ENCODE results near the gene PITPNM3. TPM values are rescaled to one million over a fixed set of nuclear protein-coding genes. Genes with fewer than 3 reads are reported as not detected.

The PITPNM3 gene
- total RNA-seq, 2 experiments from 2014 or later, result 0.38 to 0.67 TPM

- Mint-ChIP-seq H3K36me3 (ENCODE audit: low read depth) (no peaks in the 10 kb centered on the region), H3K27ac (peak within 1 kb of the TSS; percentile 92), H3K4me1 (ENCODE audit: low read depth) (peaks cover 11% of the 10 kb centered on the region), H3K4me3 (peak within 1 kb of the TSS; percentile 97), H3K27me3 (ENCODE audit: low read depth) (peaks cover 5% of the 10 kb centered on the region), H3K9me3 (no peaks in the 10 kb centered on the region)
- intact Hi-C loops (cut with micrococcal nuclease), result loop anchor here (2.0 to 5.0 kb wide), 2 partner anchors 568 to 859 kb away; partner anchors contain the start of genes NLRP1 and RNASEK
- peak; percentile 98 for DNase-seq
- CTCF ChIA-PET, result interaction anchor here (3.0 kb wide), 1 partner anchor 29 kb away, joined by 10 read pairs; no protein-coding TSS in a partner anchor
Observed at GRCh38 chr17:6443692-6444570, 112.4 kb downstream of the PITPNM3 start, which contains the start of gene PIMREG. TSS of gene PIMREG (plus strand) at chr17:6444455. CDS start at chr17:6445111, 656 bp downstream.

DNA sequence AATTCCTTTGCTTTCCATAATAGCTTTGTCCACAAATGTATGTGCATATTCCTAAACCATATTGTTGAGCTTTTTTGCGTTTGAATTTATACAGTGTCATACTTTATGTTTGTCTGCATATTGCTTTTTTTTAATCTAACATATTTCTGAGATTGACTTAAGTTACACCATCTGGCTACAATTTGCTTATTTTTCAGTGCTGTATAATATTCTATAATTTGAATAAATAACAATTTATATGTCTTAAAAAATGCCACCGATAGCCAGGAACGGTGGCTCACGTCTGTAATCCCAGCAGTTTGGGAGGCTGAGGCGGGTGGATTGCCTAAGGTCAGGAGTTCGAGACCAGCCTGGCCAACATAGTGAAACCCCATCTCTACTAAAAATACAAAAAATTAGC lies 113.6 kb downstream of the PITPNM3 start:
- CTCF ChIA-PET, result interaction anchor here (3.0 kb wide), 1 partner anchor 30 kb away, joined by 10 read pairs; no protein-coding TSS in a partner anchor
- peaks cover 5% of the 10 kb centered on the region for H3K27me3 Mint-ChIP-seq (ENCODE audit: low read depth)
- H3K4me1 Mint-ChIP-seq (ENCODE audit: low read depth), result peaks cover 11% of the 10 kb centered on the region
- no peaks in the 10 kb centered on the region for H3K36me3 Mint-ChIP-seq (ENCODE audit: low read depth)
- H3K9me3 Mint-ChIP-seq, result no peaks in the 10 kb centered on the region
- H3K27ac Mint-ChIP-seq, result no peak overlapping the region
- DNase-seq, result no peak
- H3K4me3 Mint-ChIP-seq, result no peak overlapping the region
- intact Hi-C loops (cut with micrococcal nuclease), result loop anchor here (2.0 to 5.0 kb wide), 2 partner anchors 570 to 858 kb away; partner anchors contain the start of genes NLRP1 and RNASEK

DNA sequence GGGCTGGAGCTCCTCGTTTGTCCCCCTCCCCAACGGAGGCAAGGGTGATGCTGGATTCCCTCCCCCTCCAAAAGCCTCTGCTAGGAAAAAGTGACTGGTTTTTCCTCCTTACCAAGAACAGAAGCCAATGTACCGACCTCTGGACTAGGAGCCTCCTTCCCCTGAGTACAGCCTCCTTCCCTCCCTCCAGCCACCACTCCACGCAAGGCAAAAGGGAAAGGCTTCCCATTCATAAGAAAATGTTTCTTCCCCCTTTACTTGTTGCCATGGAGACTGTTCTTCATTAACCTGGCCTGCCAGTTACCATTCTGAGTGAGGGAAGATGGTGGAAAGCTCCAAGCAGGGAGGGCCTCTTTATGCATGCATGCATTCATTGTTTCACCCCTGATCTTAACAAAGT lies 116.4 kb downstream of the PITPNM3 start:
- H3K27me3 Mint-ChIP-seq (ENCODE audit: low read depth), result peaks cover 10% of the 10 kb centered on the region
- H3K36me3 Mint-ChIP-seq (ENCODE audit: low read depth), result no peaks in the 10 kb centered on the region
- intact Hi-C loops (cut with micrococcal nuclease), result loop anchor here (5.0 kb wide), 1 partner anchor 572 kb away; the partner anchor contains the start of gene RNASEK
- peaks cover 13% of the 10 kb centered on the region for H3K4me1 Mint-ChIP-seq (ENCODE audit: low read depth)
- no peak overlapping the region for H3K27ac Mint-ChIP-seq
- DNase-seq, result no peak
- H3K4me3 Mint-ChIP-seq, result no peak overlapping the region
- no peaks in the 10 kb centered on the region for H3K9me3 Mint-ChIP-seq
- CTCF ChIA-PET, result no interaction called here

GRCh38 chr17:6437956-6438355 lies 118.4 kb downstream of the PITPNM3 start:
- Mint-ChIP-seq H3K36me3 (ENCODE audit: low read depth) (no peaks in the 10 kb centered on the region), H3K4me3 (no peak overlapping the region), H3K9me3 (no peaks in the 10 kb centered on the region), H3K27me3 (ENCODE audit: low read depth) (peaks cover 7% of the 10 kb centered on the region), H3K4me1 (ENCODE audit: low read depth) (peaks cover 2% of the 10 kb centered on the region), H3K27ac (no peak overlapping the region)
- intact Hi-C loops (cut with micrococcal nuclease), result no loop called here
- CTCF ChIA-PET, result no interaction called here
- DNase-seq, result no peak

GRCh38 chr17:6437466-6437865 lies 118.9 kb downstream of the PITPNM3 start:
- Mint-ChIP-seq H3K4me1 (ENCODE audit: low read depth) (peaks cover 2% of the 10 kb centered on the region), H3K27ac (no peak overlapping the region), H3K4me3 (no peak overlapping the region), H3K27me3 (ENCODE audit: low read depth) (peaks cover 7% of the 10 kb centered on the region), H3K36me3 (ENCODE audit: low read depth) (no peaks in the 10 kb centered on the region), H3K9me3 (no peaks in the 10 kb centered on the region)
- CTCF ChIA-PET, result no interaction called here
- intact Hi-C loops (cut with micrococcal nuclease), result no loop called here
- DNase-seq, result no peak

- CTCF ChIA-PET, result interaction anchor here (0.5 to 1.6 kb wide), 9 partner anchors 12 to 909 kb away, joined by 3 to 5 read pairs (median 3); no protein-coding TSS in a partner anchor
- H3K27ac Mint-ChIP-seq, result no peak overlapping the region
- intact Hi-C loops (cut with micrococcal nuclease), result no loop called here
- H3K9me3 Mint-ChIP-seq, result peaks cover 5% of the 10 kb centered on the region
- no peak overlapping the region for H3K4me3 Mint-ChIP-seq
- H3K27me3 Mint-ChIP-seq (ENCODE audit: low read depth), result peaks cover 7% of the 10 kb centered on the region
- no peaks in the 10 kb centered on the region for H3K36me3 Mint-ChIP-seq (ENCODE audit: low read depth)
- peaks cover 2% of the 10 kb centered on the region for H3K4me1 Mint-ChIP-seq (ENCODE audit: low read depth)
- DNase-seq, result peak; percentile 66
Observed at GRCh38 chr17:6435968-6436367, 120.4 kb downstream of the PITPNM3 start.

GRCh38 chr17:6435051-6435450 lies 121.3 kb downstream of the PITPNM3 start, which contains the start of gene AIPL1:
TSS of gene AIPL1 (minus strand) at chr17:6435121. CDS start at chr17:6435104, 17 bp downstream.
- H3K4me3 Mint-ChIP-seq, result no peak within 1 kb of the TSS
- peaks cover 2% of the 10 kb centered on the region for H3K4me1 Mint-ChIP-seq (ENCODE audit: low read depth)
- H3K36me3 Mint-ChIP-seq (ENCODE audit: low read depth), result peaks cover 1% of the 10 kb centered on the region
- intact Hi-C loops (cut with micrococcal nuclease), result no loop called here
- no peak within 1 kb of the TSS for H3K27ac Mint-ChIP-seq
- no peak for DNase-seq
- peaks cover 9% of the 10 kb centered on the region for H3K9me3 Mint-ChIP-seq
- peaks cover 7% of the 10 kb centered on the region for H3K27me3 Mint-ChIP-seq (ENCODE audit: low read depth)
- CTCF ChIA-PET, result interaction anchor here (1.0 to 1.6 kb wide), 2 partner anchors 11 to 853 kb away, joined by 3 to 5 read pairs; no protein-coding TSS in a partner anchor

DNA sequence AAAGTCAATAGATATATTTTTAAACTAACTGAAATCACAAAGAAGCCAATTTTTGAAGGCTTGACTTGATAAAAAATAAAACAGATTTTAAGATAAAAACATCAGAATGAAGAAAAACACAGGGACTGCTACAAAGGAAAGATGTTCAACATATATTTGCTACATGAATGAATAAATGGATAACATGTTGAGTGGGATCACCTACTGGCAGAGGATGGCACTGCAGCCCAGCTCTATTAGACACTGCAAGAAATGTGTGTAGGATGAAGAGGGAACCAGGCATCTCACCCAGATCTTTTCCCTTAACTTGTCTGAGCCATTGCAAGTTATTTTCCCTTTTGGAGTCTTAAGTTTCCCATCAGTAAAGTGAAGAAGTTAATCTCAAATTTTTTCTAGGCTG lies 125.6 kb downstream of the PITPNM3 start:
- DNase-seq, result no peak

DNA sequence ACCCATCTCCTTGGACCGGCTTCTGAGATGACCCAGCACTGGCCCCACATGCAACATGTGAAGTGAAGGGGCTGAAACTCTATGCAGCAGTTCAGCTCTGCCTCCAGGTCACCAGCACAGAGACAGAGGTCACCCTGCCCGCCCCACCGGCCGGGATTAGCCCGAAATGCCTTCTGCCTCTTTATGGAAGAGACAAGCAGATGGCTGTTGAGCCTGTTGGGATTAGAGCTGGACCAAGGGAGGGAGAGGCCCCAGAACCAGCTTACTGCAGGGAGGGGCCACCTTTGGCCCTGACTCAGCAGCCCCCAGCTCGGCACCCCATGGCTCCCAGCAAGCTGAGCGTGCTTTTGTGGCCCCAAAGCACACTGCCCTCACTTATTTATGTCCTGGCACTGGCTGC lies 127.1 kb downstream of the PITPNM3 start:
- Mint-ChIP-seq H3K27ac (no peak overlapping the region), H3K9me3 (peaks cover 12% of the 10 kb centered on the region), H3K4me3 (no peak overlapping the region), H3K4me1 (ENCODE audit: low read depth) (peaks cover 16% of the 10 kb centered on the region), H3K36me3 (ENCODE audit: low read depth) (peaks cover 3% of the 10 kb centered on the region), H3K27me3 (ENCODE audit: low read depth) (no peaks in the 10 kb centered on the region)
- intact Hi-C loops (cut with micrococcal nuclease), result loop anchor here (5.0 kb wide), 1 partner anchor 362 kb away; no protein-coding TSS in a partner anchor
- CTCF ChIA-PET, result interaction anchor here (0.5 to 1.4 kb wide), 3 partner anchors 8 to 841 kb away, joined by 3 to 6 read pairs (median 6); no protein-coding TSS in a partner anchor
- no peak for DNase-seq

More for the DNA sequence above, 125.6 kb downstream of the PITPNM3 start:
- Mint-ChIP-seq H3K36me3 (ENCODE audit: low read depth) (peaks cover 3% of the 10 kb centered on the region), H3K27me3 (ENCODE audit: low read depth) (no peaks in the 10 kb centered on the region), H3K4me3 (no peak overlapping the region), H3K4me1 (ENCODE audit: low read depth) (peaks cover 16% of the 10 kb centered on the region), H3K27ac (no peak overlapping the region), H3K9me3 (peaks cover 12% of the 10 kb centered on the region)
- CTCF ChIA-PET, result interaction anchor here (0.9 kb wide), 1 partner anchor 11 kb away, joined by 5 read pairs; no protein-coding TSS in a partner anchor
- intact Hi-C loops (cut with micrococcal nuclease), result no loop called here

DNA sequence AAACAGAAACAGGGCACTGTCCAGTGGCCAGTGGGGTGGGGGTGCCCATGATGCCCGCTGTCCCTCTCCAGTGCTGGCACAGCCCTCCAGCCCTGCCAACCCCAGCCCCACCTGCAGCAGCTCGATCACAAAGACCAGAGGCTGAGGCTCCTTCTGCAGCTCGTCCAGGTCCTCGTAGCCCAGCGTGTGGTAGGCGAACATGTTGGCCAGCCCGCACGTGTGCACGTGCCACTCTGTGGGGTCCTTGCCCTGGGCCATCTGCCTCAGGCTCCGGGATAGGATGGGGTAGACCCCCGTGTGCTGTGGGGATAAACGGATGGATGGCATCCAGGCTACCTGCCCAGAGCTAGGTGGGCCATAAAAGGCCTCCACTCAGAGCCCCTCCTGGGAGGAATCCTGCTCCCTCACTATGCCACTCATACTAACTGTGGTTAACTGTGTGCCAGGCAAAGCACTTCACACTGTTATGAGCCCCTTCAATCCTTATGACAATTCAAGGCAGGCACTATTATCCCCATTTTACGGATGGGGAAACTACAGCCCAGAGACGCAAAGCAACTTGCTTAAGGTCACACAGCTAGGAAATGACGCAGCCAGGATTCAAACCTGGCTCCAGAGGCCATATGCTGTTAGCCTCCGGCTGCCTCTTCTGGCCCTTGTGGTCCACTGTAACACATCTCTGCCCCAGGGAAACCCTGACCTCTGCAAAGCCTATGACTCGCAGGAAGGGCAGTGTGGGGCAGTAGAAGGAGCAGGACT lies 128.0 kb downstream of the PITPNM3 start:
- Mint-ChIP-seq H3K36me3 (ENCODE audit: low read depth) (peaks cover 3% of the 10 kb centered on the region), H3K27ac (no peak overlapping the region), H3K9me3 (peaks cover 12% of the 10 kb centered on the region), H3K27me3 (ENCODE audit: low read depth) (no peaks in the 10 kb centered on the region), H3K4me1 (ENCODE audit: low read depth) (peaks cover 16% of the 10 kb centered on the region), H3K4me3 (no peak overlapping the region)
- no peak for DNase-seq
- CTCF ChIA-PET, result interaction anchor here (0.6 to 1.4 kb wide), 3 partner anchors 830 to 840 kb away, joined by 3 to 4 read pairs (median 4); no protein-coding TSS in a partner anchor
- intact Hi-C loops (cut with micrococcal nuclease), result loop anchor here (5.0 kb wide), 1 partner anchor 361 kb away; no protein-coding TSS in a partner anchor

DNA sequence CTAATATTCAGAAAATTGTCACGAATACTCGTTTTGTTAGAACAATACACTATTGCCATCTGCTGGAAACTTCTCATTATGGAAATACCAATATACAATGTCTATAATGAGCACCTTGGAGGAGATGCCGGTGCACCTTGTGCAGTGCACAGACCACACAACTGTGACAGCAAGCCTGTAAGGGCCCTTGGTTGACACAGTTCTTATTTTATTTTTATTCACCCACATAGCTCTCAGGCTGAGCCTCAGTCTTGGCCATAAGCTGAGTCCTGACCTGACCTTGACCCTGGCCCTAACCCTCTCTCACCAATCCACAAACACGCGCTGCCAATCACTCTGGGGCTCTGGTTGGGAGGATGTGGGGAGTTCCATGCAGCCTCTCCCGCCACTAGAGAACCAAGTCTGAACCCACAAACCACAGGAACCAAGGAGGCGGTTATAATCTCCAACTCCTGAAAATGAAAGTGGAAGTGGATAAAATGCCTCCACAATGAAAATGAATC lies 129.0 kb downstream of the PITPNM3 start:
- peak overlapping the region; percentile 2 for H3K27ac Mint-ChIP-seq
- peaks cover 16% of the 10 kb centered on the region for H3K4me1 Mint-ChIP-seq (ENCODE audit: low read depth)
- peaks cover 3% of the 10 kb centered on the region for H3K36me3 Mint-ChIP-seq (ENCODE audit: low read depth)
- peaks cover 12% of the 10 kb centered on the region for H3K9me3 Mint-ChIP-seq
- no peak overlapping the region for H3K4me3 Mint-ChIP-seq
- DNase-seq, result peak; percentile 75
- no peaks in the 10 kb centered on the region for H3K27me3 Mint-ChIP-seq (ENCODE audit: low read depth)
- intact Hi-C loops (cut with micrococcal nuclease), result loop anchor here (2.0 to 5.0 kb wide), 2 partner anchors 360 to 841 kb away; no protein-coding TSS in a partner anchor
- CTCF ChIA-PET, result interaction anchor here (1.0 kb wide), 1 partner anchor 829 kb away, joined by 4 read pairs; no protein-coding TSS in a partner anchor

Measured in activated naive CD4-positive, alpha-beta T cell treated with anti-CD3 and anti-CD28 coated beads for 36 hours (primary cell).